Loucy (cell line): ENCODE data around the gene CAMTA1.

ENCODE experiments used
- H2AFZ ChIP-seq: fragments of 200-600 bp; sonication (generic); 2 replicates; pipeline ENCODE4 v1.6.0; 2016; ENCODE audit warnings: antibody characterized with exemption, mild to moderate bottlenecking, low read length, moderate library complexity
- H3F3A ChIP-seq: fragments of 200-600 bp; 2 replicates; pipeline ENCODE4 v1.6.0; 2016; ENCODE audit warnings: antibody characterized with exemption, low read depth, mild to moderate bottlenecking
- H3K27me3 ChIP-seq: fragments of 200-600 bp; sonication (generic); 2 replicates; pipeline ENCODE4 v1.6.1; 2014; ENCODE audit warnings: low read length, mild to moderate bottlenecking; ENCODE audit not compliant: insufficient read depth, poor library complexity, severe bottlenecking
- H3K36me3 ChIP-seq: fragments of 200-600 bp; sonication (generic); 2 replicates; pipeline ENCODE4 v1.6.1; 2016; ENCODE audit warnings: low read length; ENCODE audit not compliant: insufficient read depth
- H3K4me1 ChIP-seq: fragments of 200-600 bp; sonication (generic); 2 replicates; pipeline ENCODE4 v1.5.1; 2014; ENCODE audit warnings: low read length, mild to moderate bottlenecking; ENCODE audit not compliant: insufficient read depth, poor library complexity, severe bottlenecking
- H3K4me2 ChIP-seq: fragments of 200-600 bp; sonication (generic); 2 replicates; pipeline ENCODE4 v1.6.0; 2014; ENCODE audit warnings: antibody characterized with exemption, low read length, low read depth, mild to moderate bottlenecking; ENCODE audit not compliant: poor library complexity, severe bottlenecking
- H3K4me3 ChIP-seq: fragments of 200-600 bp; sonication (generic); 2 replicates; pipeline ENCODE4 v1.5.1; 2014; ENCODE audit warnings: low read length, mild to moderate bottlenecking, mixed read lengths; ENCODE audit not compliant: poor library complexity, severe bottlenecking
- H3K79me2 ChIP-seq: fragments of 200-600 bp; sonication (generic); 2 replicates; pipeline ENCODE4 v1.6.1; 2014; ENCODE audit warnings: low read length; ENCODE audit not compliant: insufficient read depth
- H3K9ac ChIP-seq: fragments of 200-600 bp; sonication (generic); 2 replicates; pipeline ENCODE4 v1.6.0; 2014; ENCODE audit warnings: mild to moderate bottlenecking, low read depth, low read length, moderate library complexity; ENCODE audit not compliant: poor library complexity, severe bottlenecking
- H3K9me2 ChIP-seq: fragments of 200-600 bp; sonication (generic); replicated peaks from 2 replicates; pipeline ENCODE4 v1.6.1; 2016; ENCODE audit warnings: low read depth, low read length, mixed read lengths
- H3K9me3 ChIP-seq: fragments of 200-600 bp; sonication (generic); 2 replicates; pipeline ENCODE4 v1.6.1; 2014; ENCODE audit warnings: mild to moderate bottlenecking, antibody characterized with exemption, low read length, low read depth; ENCODE audit not compliant: insufficient read depth
- H4K20me1 ChIP-seq: fragments of 200-600 bp; sonication (generic); 2 replicates; pipeline ENCODE4 v1.6.0; 2014; ENCODE audit warnings: antibody characterized with exemption, low read length, mild to moderate bottlenecking; ENCODE audit not compliant: insufficient read depth, poor library complexity, severe bottlenecking
- EZH2phosphoT487 ChIP-seq: fragments of 200-600 bp; IDR thresholded peaks from 2 replicates; pipeline ENCODE4 v1.6.1; 2018; ENCODE audit warnings: antibody characterized with exemption, mild to moderate bottlenecking, moderate library complexity, borderline replicate concordance
- TF ChIP-seq, protein P1 (sequence below): fragments of 200-600 bp; sonication (generic); conservative IDR thresholded peaks from 2 replicates; pipeline ENCODE4 v1.5.1; 2014; ENCODE audit warnings: mild to moderate bottlenecking, antibody characterized with exemption, low read length

Gene CAMTA1

GRCh38 chr1:7471836-7472235, 686.6 kb downstream of the CAMTA1 start:
- Histone ChIP-seq H3F3A (no peaks in the 10 kb centered on the region), H4K20me1 (no peaks in the 10 kb centered on the region), H3K4me2 (no peak overlapping the region), H3K4me1 (no peaks in the 10 kb centered on the region), H3K9ac (no peak overlapping the region), H2AFZ (no peak overlapping the region), H3K9me2 (no peaks in the 10 kb centered on the region), H3K36me3 (no peaks in the 10 kb centered on the region), H3K79me2 (no peaks in the 10 kb centered on the region), H3K4me3 (no peak overlapping the region), H3K9me3 (no peaks in the 10 kb centered on the region; the same call in 1 of the 2 replicates), H3K27me3 (no peaks in the 10 kb centered on the region)
- TF ChIP-seq, protein P1, sequence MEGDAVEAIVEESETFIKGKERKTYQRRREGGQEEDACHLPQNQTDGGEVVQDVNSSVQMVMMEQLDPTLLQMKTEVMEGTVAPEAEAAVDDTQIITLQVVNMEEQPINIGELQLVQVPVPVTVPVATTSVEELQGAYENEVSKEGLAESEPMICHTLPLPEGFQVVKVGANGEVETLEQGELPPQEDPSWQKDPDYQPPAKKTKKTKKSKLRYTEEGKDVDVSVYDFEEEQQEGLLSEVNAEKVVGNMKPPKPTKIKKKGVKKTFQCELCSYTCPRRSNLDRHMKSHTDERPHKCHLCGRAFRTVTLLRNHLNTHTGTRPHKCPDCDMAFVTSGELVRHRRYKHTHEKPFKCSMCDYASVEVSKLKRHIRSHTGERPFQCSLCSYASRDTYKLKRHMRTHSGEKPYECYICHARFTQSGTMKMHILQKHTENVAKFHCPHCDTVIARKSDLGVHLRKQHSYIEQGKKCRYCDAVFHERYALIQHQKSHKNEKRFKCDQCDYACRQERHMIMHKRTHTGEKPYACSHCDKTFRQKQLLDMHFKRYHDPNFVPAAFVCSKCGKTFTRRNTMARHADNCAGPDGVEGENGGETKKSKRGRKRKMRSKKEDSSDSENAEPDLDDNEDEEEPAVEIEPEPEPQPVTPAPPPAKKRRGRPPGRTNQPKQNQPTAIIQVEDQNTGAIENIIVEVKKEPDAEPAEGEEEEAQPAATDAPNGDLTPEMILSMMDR, result no peak
- TF ChIP-seq EZH2phosphoT487, result no peak

- Histone ChIP-seq H3F3A (no peaks in the 10 kb centered on the region), H3K4me2 (no peak overlapping the region), H4K20me1 (no peaks in the 10 kb centered on the region), H3K9me3 (no peaks in the 10 kb centered on the region; the same call in 1 of the 2 replicates), H3K9ac (no peak overlapping the region), H2AFZ (no peak overlapping the region), H3K27me3 (no peaks in the 10 kb centered on the region), H3K36me3 (no peaks in the 10 kb centered on the region), H3K79me2 (no peaks in the 10 kb centered on the region), H3K4me1 (no peaks in the 10 kb centered on the region), H3K4me3 (no peak overlapping the region), H3K9me2 (no peaks in the 10 kb centered on the region)
- TF ChIP-seq, protein P1, result no peak
- TF ChIP-seq EZH2phosphoT487, result no peak
Measured at GRCh38 chr1:7473223-7474142, 688.2 kb downstream of the CAMTA1 start.

GRCh38 chr1:7474143-7474490, 688.9 kb downstream of the CAMTA1 start:
- no peaks in the 10 kb centered on the region for H3K4me1 ChIP-seq
- no peaks in the 10 kb centered on the region for H3K27me3 ChIP-seq
- TF ChIP-seq, protein P1, result no peak
- TF ChIP-seq EZH2phosphoT487, result no peak

More at GRCh38 chr1:7474143-7474490, 688.9 kb downstream of the CAMTA1 start:
- H4K20me1 ChIP-seq, result no peaks in the 10 kb centered on the region
- H3K9ac ChIP-seq, result no peak overlapping the region
- H3K9me3 ChIP-seq, result no peaks in the 10 kb centered on the region; the same call in 1 of the 2 replicates
- no peak overlapping the region for H3K4me3 ChIP-seq
- H3K79me2 ChIP-seq, result no peaks in the 10 kb centered on the region
- H3F3A ChIP-seq, result no peaks in the 10 kb centered on the region
- H3K4me2 ChIP-seq, result no peak overlapping the region
- no peaks in the 10 kb centered on the region for H3K36me3 ChIP-seq
- no peak overlapping the region for H2AFZ ChIP-seq
- no peaks in the 10 kb centered on the region for H3K9me2 ChIP-seq
